K562 (cell line): Measurements from ENCODE around the gene KDELR3. TPM values are rescaled to one million over a fixed set of nuclear protein-coding genes. Genes with fewer than 3 reads are reported as not detected.

Experiments used
- ASH1L ChIP-seq: fragments of 450-650 bp; IDR thresholded peaks from 2 replicates; pipeline ENCODE4 v1.6.1; 2018; ENCODE audit warnings: borderline replicate concordance, mild to moderate bottlenecking, low read depth; ENCODE audit not compliant: partially characterized antibody
- ATF1 ChIP-seq, 2 experiments: fragments of 450-650 bp in 1 of 2; IDR thresholded peaks; 2 replicates each; pipeline ENCODE4 v1.6.1; 2016; ENCODE audit warnings: missing compliant biosample characterization in 1 of 2, missing genetic modification characterization in 1 of 2
- ATF7 ChIP-seq: fragments of 450-650 bp; IDR thresholded peaks from 2 replicates; pipeline ENCODE4 v1.7.1; 2014; ENCODE audit warnings: mild to moderate bottlenecking, moderate library complexity
- ETV1 ChIP-seq: fragments of 450-650 bp; conservative IDR thresholded peaks from 2 replicates; pipeline ENCODE4 v1.6.1; 2016; ENCODE audit warnings: missing genetic modification characterization, control low read depth, low read depth, missing compliant biosample characterization
- FOXK2 ChIP-seq, 2 experiments: fragments of 450-650 bp; IDR thresholded peaks in 1 of 2; conservative IDR thresholded peaks in 1 of 2; 2 replicates each; pipeline ENCODE4 v1.6.1; 2016; ENCODE audit warnings: low read depth in 2 of 2, mild to moderate bottlenecking in 1 of 2
- FOXM1 ChIP-seq, 2 experiments: fragments of 450-650 bp in 1 of 2; sonication (generic) in 1 of 2; formaldehyde crosslinking in 1 of 2; IDR thresholded peaks; 2 replicates each; pipeline versions ENCODE4 v1.6.1 to v1.9.0; 2017 to 2022; ENCODE audit warnings: low read depth in 2 of 2, mild to moderate bottlenecking in 2 of 2, missing genetic modification reagents in 1 of 2, moderate library complexity in 1 of 2
- JUND ChIP-seq, 2 experiments: IDR thresholded peaks; 2 replicates in 1 of 2; 3 replicates in 1 of 2; pipeline ENCODE4 v1.6.1; 2011; ENCODE audit warnings: borderline replicate concordance in 2 of 2, low read depth in 2 of 2, low read length in 2 of 2, improper control_type of control experiment in 1 of 2, missing biosample characterization in 1 of 2, missing genetic modification characterization in 1 of 2, missing genetic modification reagents in 1 of 2
- MEIS2 ChIP-seq: fragments of 450-650 bp; IDR thresholded peaks from 2 replicates; pipeline ENCODE4 v1.6.1; 2014; ENCODE audit warnings: mild to moderate bottlenecking; ENCODE audit not compliant: partially characterized antibody
- PHF8 ChIP-seq: fragments of 200-600 bp; sonication (generic); IDR thresholded peaks from 2 replicates; pipeline ENCODE4 v1.6.1; 2012; ENCODE audit warnings: mixed run types, mild to moderate bottlenecking, inconsistent platforms, low read length, moderate library complexity, borderline replicate concordance
- PHTF2 ChIP-seq: fragments of 250-450 bp; sonication (Bioruptor Pico); IDR thresholded peaks from 2 replicates; pipeline ENCODE4 v1.5.0; 2021; ENCODE audit warnings: mild to moderate bottlenecking
- PKNOX1 ChIP-seq: fragments of 450-650 bp; IDR thresholded peaks from 2 replicates; pipeline ENCODE4 v1.6.1; 2016
- POLR2G ChIP-seq: fragments of 200-400 bp; formaldehyde crosslinking; IDR thresholded peaks from 2 replicates; pipeline ENCODE4 v1.6.1; 2017; ENCODE audit warnings: low read depth, mild to moderate bottlenecking, antibody characterized with exemption, low read length, moderate library complexity
- RFX5 ChIP-seq: IDR thresholded peaks from 2 replicates; pipeline ENCODE4 v1.6.1; 2011; ENCODE audit warnings: low read depth, mild to moderate bottlenecking, improper control_type of control experiment, low read length
- RFX7 ChIP-seq: fragments of 250-450 bp; sonication (Bioruptor Pico); IDR thresholded peaks from 2 replicates; pipeline ENCODE4 v1.5.1; 2021; ENCODE audit warnings: mild to moderate bottlenecking
- TOE1 ChIP-seq, 2 experiments: fragments of 450-650 bp in 1 of 2; sonication (generic) in 1 of 2; formaldehyde crosslinking in 1 of 2; IDR thresholded peaks; 2 replicates each; pipeline versions ENCODE4 v1.7.1 to v1.8.0; 2016 to 2022; ENCODE audit warnings: borderline replicate concordance in 2 of 2, mild to moderate bottlenecking in 2 of 2, antibody characterized with exemption in 1 of 2, inconsistent platforms in 1 of 2, low read depth in 1 of 2, missing genetic modification reagents in 1 of 2, moderate library complexity in 1 of 2
- ZBTB43 ChIP-seq: sonication (generic); formaldehyde crosslinking; IDR thresholded peaks from 2 replicates; pipeline ENCODE4 v1.8.0; 2023; ENCODE audit warnings: mild to moderate bottlenecking, missing genetic modification reagents
- ZFX ChIP-seq: sonication (generic); formaldehyde crosslinking; IDR thresholded peaks from 2 replicates; pipeline ENCODE4 v1.8.0; 2022; ENCODE audit warnings: mild to moderate bottlenecking, missing genetic modification reagents, moderate library complexity
- ZNF263 ChIP-seq: sonication (generic); formaldehyde crosslinking; IDR thresholded peaks from 2 replicates; pipeline ENCODE4 v1.8.0; 2022; ENCODE audit warnings: mild to moderate bottlenecking, missing genetic modification reagents, borderline replicate concordance
- ZNF324 ChIP-seq: fragments of 250-450 bp; sonication (Bioruptor Pico); IDR thresholded peaks from 2 replicates; pipeline ENCODE4 v1.4.0; 2020; ENCODE audit warnings: mild to moderate bottlenecking
- ZNF644 ChIP-seq: fragments of 200-800 bp; sonication (Bioruptor generic); IDR thresholded peaks from 2 replicates; pipeline ENCODE4 v1.6.1; 2016; ENCODE audit warnings: low read depth, missing genetic modification characterization, missing compliant biosample characterization
- polyA plus RNA-seq, 8 experiments: library from polyadenylated mRNA; depleted of rRNA in 4 of 8; stranded (reverse) in 5 of 8; unstranded in 3 of 8; fragments of >200 nt; fragmentation: Nextera tagmentation in 2 of 8; fragmentation: Illumina TruSeq in 1 of 8; extraction: Ambion mirVana in 2 of 8; extraction: Trizol in 1 of 8; gene quantifications; 2 replicates each; pipeline versions ENCODE4 v1.2.1 to v1.2.3, GENCODE V29; 2011 to 2014; ENCODE audit warnings: inconsistent platforms in 1 of 8, missing spikeins in 1 of 8
- total RNA-seq, 7 experiments: library from RNA; depleted of rRNA in 6 of 7; stranded (reverse); fragments of >200 nt in 6 of 7; fragmentation: Illumina TruSeq in 2 of 7; extraction: Trizol in 2 of 7; gene quantifications; 2 replicates each; pipeline versions ENCODE4 v1.2.1 to v1.2.3, GENCODE V29; 2011 to 2021; ENCODE audit warnings: low replicate concordance in 1 of 7
- TF ChIP-seq, protein P1 (sequence below): sonication (generic); formaldehyde crosslinking; IDR thresholded peaks from 2 replicates; pipeline ENCODE4 v1.8.1; 2023; ENCODE audit warnings: mild to moderate bottlenecking, missing genetic modification reagents

KDELR3 gene
- total and polyA plus RNA-seq, 9 of the 15 experiments (the other 6 are each of a cell fraction or from before 2014, with no cell fraction given), result 7.1 to 44.8 (median 9.6) TPM

DNA sequence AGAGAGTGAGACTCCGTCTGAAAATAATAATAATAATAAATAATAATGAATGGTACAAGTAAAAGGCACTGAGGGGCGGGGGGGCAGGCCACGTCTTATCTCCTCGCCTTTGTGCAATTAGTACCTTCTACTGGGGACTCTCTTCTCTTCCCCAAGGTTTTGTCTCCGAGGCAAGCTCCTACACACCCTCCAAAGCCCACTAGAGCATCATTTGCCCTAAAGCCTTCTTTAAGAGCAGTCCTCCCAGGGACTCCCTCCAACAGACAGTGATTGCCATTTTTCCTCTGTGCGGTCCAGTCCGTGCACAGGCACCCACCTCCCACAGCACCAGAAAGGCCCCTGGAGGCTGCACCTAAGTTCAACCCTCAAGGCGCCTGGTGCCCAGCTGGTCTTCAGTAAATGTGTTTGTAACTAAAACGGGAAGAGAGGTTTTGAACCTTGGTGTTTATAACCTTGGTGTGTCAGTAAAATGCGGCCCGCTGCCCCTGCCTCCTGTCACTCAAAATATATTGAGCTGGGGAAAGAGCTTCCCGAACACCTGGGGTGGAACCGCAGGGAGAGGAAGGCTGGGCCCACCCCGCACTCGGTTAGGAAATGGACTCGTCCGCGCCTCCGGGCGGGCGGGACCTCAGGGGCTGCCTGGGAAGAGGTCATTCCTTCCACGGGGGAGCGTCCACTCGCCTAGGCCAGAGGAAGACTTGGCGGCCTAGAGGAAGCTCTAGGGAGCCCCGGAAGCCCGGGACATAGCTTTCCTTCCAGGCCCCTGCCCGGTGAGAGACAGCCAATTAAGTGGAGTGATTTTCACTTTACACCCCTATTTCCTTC is 4.7 kb upstream of the KDELR3 start (continued):
- TF ChIP-seq FOXM1 (IDR thresholded peaks at IDR 0.05; ENCODE audit: low read depth) (peak; percentile 44; the same call in 1 of the 2 replicates), FOXM1 (CRISPR knock-in tag; IDR thresholded peaks at IDR 0.05; ENCODE audit: low read depth) (no peak), ETV1 (peak; percentile 52; the same call in 1 of the 2 replicates), ZBTB43 (no peak), ATF7 (peak; percentile 97), PHTF2 (CRISPR knock-in tag) (no peak), JUND (IDR thresholded peaks at IDR 0.05; ENCODE audit: borderline replicate concordance, low read depth, low read length) (peak; percentile 84), JUND (tag; IDR thresholded peaks at IDR 0.05; ENCODE audit: borderline replicate concordance, low read depth, low read length) (no peak; the same call in 2 of the 3 replicates), RFX7 (CRISPR knock-in tag) (no peak), ZNF263 (CRISPR knock-in tag) (no peak), PKNOX1 (peak; percentile 97), RFX5 (no peak), ATF1 (CRISPR knock-in tag; IDR thresholded peaks at IDR 0.05) (no peak), ATF1 (tag; IDR thresholded peaks at IDR 0.05) (no peak), ZNF324 (no peak), PHF8 (peak; percentile 38; the same call in 1 of the 2 replicates), MEIS2 (peak; percentile 74), TOE1 (IDR thresholded peaks at IDR 0.05; ENCODE audit: borderline replicate concordance) (peak; percentile 72), TOE1 (CRISPR knock-in tag; IDR thresholded peaks at IDR 0.05; ENCODE audit: borderline replicate concordance, low read depth) (no peak), ASH1L (no peak), ZFX (CRISPR knock-in tag) (peak; percentile 66), FOXK2 (conservative IDR thresholded peaks at IDR 0.05 in 1 of 2, IDR thresholded peaks at IDR 0.05 in 1 of 2; ENCODE audit: low read depth in 2 of 2) (peak in 1 of 2 experiments; percentile 96; a peak in 2 of 4 replicates), ZNF644 (tag) (no peak), POLR2G (peak; percentile 57)
- TF ChIP-seq, protein P1, sequence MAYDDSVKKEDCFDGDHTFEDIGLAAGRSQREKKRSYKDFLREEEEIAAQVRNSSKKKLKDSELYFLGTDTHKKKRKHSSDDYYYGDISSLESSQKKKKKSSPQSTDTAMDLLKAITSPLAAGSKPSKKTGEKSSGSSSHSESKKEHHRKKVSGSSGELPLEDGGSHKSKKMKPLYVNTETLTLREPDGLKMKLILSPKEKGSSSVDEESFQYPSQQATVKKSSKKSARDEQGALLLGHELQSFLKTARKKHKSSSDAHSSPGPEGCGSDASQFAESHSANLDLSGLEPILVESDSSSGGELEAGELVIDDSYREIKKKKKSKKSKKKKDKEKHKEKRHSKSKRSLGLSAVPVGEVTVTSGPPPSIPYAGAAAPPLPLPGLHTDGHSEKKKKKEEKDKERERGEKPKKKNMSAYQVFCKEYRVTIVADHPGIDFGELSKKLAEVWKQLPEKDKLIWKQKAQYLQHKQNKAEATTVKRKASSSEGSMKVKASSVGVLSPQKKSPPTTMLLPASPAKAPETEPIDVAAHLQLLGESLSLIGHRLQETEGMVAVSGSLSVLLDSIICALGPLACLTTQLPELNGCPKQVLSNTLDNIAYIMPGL (CRISPR knock-in tag), result no peak
